ENCODE results near the gene CKS1B.

DNA sequence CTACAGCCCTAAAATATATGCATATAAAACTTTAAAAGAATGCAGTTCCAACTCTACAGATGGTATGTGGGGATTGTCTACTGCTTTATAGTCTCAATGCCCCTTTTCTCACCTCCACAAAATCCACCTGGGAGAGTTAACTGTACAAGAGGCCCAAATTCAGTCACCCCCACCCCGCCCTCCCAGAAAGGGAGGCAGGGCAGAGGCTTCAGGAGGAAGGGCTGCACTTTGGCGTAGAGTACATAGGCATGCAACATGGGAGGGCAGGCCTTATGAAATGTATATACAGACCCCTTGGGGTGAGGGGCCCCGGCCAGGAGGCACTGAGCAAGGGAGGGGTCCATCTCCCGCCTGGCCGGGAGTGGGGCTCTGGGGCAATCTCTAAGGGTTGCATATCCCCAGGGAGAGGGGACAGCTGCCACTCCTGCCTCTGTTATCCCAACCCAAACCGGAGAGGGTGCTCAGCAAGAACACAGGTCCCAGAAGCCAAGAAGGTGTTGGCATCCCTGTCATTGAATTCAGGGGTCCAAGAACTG is 11.6 kb upstream of the CKS1B start:
- TF ChIP-seq, protein P1, sequence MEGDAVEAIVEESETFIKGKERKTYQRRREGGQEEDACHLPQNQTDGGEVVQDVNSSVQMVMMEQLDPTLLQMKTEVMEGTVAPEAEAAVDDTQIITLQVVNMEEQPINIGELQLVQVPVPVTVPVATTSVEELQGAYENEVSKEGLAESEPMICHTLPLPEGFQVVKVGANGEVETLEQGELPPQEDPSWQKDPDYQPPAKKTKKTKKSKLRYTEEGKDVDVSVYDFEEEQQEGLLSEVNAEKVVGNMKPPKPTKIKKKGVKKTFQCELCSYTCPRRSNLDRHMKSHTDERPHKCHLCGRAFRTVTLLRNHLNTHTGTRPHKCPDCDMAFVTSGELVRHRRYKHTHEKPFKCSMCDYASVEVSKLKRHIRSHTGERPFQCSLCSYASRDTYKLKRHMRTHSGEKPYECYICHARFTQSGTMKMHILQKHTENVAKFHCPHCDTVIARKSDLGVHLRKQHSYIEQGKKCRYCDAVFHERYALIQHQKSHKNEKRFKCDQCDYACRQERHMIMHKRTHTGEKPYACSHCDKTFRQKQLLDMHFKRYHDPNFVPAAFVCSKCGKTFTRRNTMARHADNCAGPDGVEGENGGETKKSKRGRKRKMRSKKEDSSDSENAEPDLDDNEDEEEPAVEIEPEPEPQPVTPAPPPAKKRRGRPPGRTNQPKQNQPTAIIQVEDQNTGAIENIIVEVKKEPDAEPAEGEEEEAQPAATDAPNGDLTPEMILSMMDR (IDR thresholded peaks at IDR 0.05; ENCODE audit: low read depth, low read length): no peak
- no peak for TF ChIP-seq EZH2phosphoT487 (IDR thresholded peaks at IDR 0.05; ENCODE audit: low read depth)
